ENCODE measurements around the gene BRWD1.

DNA sequence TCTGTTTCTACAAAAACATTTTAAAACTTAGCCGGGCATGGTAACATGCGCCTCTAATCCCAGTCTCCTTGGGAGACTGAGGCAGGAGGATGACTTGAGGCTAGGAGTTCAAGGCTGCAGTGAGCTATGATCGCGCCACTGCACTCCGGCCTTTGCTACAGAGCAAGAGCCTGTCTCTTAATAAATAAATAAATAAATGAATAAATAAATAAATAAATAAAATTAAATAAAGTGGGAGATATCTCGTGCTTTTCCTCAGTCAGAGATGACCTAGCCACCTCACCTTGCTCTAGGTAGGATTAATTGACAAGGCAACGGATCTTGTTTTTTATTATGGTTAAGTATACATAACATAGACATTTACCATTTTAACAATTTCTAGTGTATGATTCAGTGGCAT lies 14.3 kb upstream of the BRWD1 start:
- TF ChIP-seq, protein P1, sequence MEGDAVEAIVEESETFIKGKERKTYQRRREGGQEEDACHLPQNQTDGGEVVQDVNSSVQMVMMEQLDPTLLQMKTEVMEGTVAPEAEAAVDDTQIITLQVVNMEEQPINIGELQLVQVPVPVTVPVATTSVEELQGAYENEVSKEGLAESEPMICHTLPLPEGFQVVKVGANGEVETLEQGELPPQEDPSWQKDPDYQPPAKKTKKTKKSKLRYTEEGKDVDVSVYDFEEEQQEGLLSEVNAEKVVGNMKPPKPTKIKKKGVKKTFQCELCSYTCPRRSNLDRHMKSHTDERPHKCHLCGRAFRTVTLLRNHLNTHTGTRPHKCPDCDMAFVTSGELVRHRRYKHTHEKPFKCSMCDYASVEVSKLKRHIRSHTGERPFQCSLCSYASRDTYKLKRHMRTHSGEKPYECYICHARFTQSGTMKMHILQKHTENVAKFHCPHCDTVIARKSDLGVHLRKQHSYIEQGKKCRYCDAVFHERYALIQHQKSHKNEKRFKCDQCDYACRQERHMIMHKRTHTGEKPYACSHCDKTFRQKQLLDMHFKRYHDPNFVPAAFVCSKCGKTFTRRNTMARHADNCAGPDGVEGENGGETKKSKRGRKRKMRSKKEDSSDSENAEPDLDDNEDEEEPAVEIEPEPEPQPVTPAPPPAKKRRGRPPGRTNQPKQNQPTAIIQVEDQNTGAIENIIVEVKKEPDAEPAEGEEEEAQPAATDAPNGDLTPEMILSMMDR (IDR thresholded peaks at IDR 0.05) = no peak
- TF ChIP-seq POLR2AphosphoS5 (IDR thresholded peaks at IDR 0.05) (no peak), POLR2A (IDR thresholded peaks at IDR 0.05) (no peak)
